Sigmoid colon (tissue), 7 donors: ENCODE data around the gene MAPRE2. TPM values are rescaled to one million over a fixed set of nuclear protein-coding genes. Genes with fewer than 3 reads are reported as not detected.
"Not testable (repeated sequence)": the region's sequence is repeated elsewhere in the genome, so short reads cannot be mapped to it uniquely, and the experiment has no call there.

Experiments used
- DNase-seq: peaks from one replicate; pipeline ENCODE4 v3.0.0-alpha.2; 2019
- H3K27ac ChIP-seq, 4 donors: fragments of 200-600 bp; sonication (generic); one replicate each; pipeline ENCODE4 v1.5.1; 2016 to 2019; ENCODE audit warnings: mild to moderate bottlenecking in 1 of 4
- H3K27me3 ChIP-seq, 3 donors: fragments of 200-600 bp; sonication (generic); one replicate each; pipeline ENCODE4 v1.5.1; 2019; ENCODE audit warnings: mild to moderate bottlenecking in 1 of 3
- H3K36me3 ChIP-seq, 4 donors: fragments of 200-600 bp; sonication (generic); one replicate each; pipeline ENCODE4 v1.5.1; 2016 to 2019
- H3K4me1 ChIP-seq, 4 donors: fragments of 200-600 bp; sonication (generic); one replicate each; pipeline ENCODE4 v1.5.1; 2017 to 2019
- H3K4me3 ChIP-seq, 4 donors: fragments of 200-600 bp; sonication (generic); one replicate each; pipeline ENCODE4 v1.5.1; 2017 to 2019; ENCODE audit warnings: mild to moderate bottlenecking in 2 of 4, moderate library complexity in 1 of 4
- H3K9me3 ChIP-seq, 4 donors: fragments of 200-600 bp in 3 of 4; sonication (generic) in 3 of 4; one replicate each; pipeline versions ENCODE4 v1.5.1 to v1.6.1; 2013 to 2019
- EP300 ChIP-seq, 4 donors: sonication (generic); formaldehyde crosslinking; IDR thresholded peaks; one replicate each; pipeline ENCODE4 v1.6.1; 2017; ENCODE audit warnings: antibody characterized with exemption in 4 of 4
- POLR2A ChIP-seq, 2 donors: fragments of 450-650 bp; IDR thresholded peaks; one replicate each; pipeline ENCODE4 v1.6.1; 2016; ENCODE audit warnings: antibody characterized with exemption in 2 of 2, mild to moderate bottlenecking in 2 of 2, moderate library complexity in 2 of 2
- POLR2AphosphoS5 ChIP-seq, 4 donors: sonication (generic); formaldehyde crosslinking; IDR thresholded peaks; one replicate each; pipeline ENCODE4 v1.6.1; 2017; ENCODE audit warnings: antibody characterized with exemption in 4 of 4
- WGBS, 2 donors: extraction: QIAGEN DNeasy Blood & Tissue Kit; methylation state at CpG; one replicate each; pipeline ENCODE4 v1.1.7; 2013; 5-methylcytosine and 5-hydroxymethylcytosine counted together
- intact Hi-C: fragments of 100-400 bp; cut with DNase I; formaldehyde crosslinking; loops from one replicate; pipeline ENCODE4 v1.15.1; 2023
- polyA plus RNA-seq, 3 donors: library from polyadenylated mRNA; stranded (reverse); fragments of 200-250 nt; gene quantifications; one replicate each; pipeline ENCODE4 v1.2.3, GENCODE V29; 2013
- total RNA-seq, 4 donors: library from RNA; depleted of rRNA; stranded (reverse); fragments of >200 nt; gene quantifications; one replicate each; pipeline ENCODE4 v1.1.0, GENCODE V29; 2016
- TF ChIP-seq, protein P1 (sequence below), 4 experiments: fragments of 450-650 bp in 3 of 4; fragments of 200-600 bp in 1 of 4; IDR thresholded peaks; one replicate each; pipeline ENCODE4 v1.5.1; 2016 to 2019; ENCODE audit warnings: antibody characterized with exemption in 4 of 4, mild to moderate bottlenecking in 3 of 4, moderate library complexity in 2 of 4
- donor health status: healthy with polysubstance abuse.
- donor health status: Bipolar disorder and iron deficiency.
- donor health status: healthy.

Gene MAPRE2
- total and polyA plus RNA-seq, 7 donors: 14.0 to 31.6 (median 21.0) TPM

GRCh38 chr18:35104391-35105051, 63.3 kb downstream of the MAPRE2 start:
- no peak for TF ChIP-seq POLR2A (IDR thresholded peaks at IDR 0.05)
- TF ChIP-seq, protein P1, sequence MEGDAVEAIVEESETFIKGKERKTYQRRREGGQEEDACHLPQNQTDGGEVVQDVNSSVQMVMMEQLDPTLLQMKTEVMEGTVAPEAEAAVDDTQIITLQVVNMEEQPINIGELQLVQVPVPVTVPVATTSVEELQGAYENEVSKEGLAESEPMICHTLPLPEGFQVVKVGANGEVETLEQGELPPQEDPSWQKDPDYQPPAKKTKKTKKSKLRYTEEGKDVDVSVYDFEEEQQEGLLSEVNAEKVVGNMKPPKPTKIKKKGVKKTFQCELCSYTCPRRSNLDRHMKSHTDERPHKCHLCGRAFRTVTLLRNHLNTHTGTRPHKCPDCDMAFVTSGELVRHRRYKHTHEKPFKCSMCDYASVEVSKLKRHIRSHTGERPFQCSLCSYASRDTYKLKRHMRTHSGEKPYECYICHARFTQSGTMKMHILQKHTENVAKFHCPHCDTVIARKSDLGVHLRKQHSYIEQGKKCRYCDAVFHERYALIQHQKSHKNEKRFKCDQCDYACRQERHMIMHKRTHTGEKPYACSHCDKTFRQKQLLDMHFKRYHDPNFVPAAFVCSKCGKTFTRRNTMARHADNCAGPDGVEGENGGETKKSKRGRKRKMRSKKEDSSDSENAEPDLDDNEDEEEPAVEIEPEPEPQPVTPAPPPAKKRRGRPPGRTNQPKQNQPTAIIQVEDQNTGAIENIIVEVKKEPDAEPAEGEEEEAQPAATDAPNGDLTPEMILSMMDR (IDR thresholded peaks at IDR 0.05): no peak
- TF ChIP-seq EP300 (IDR thresholded peaks at IDR 0.05): no peak
- TF ChIP-seq POLR2AphosphoS5 (IDR thresholded peaks at IDR 0.05): no peak
- Histone ChIP-seq H3K4me1 (no peaks in the 10 kb centered on the region), H3K36me3 (peaks cover 0 to 9% (median 0%) of the 10 kb centered on the region in 4 donors), H3K27me3 (no peaks in the 10 kb centered on the region), H3K4me3 (no peak overlapping the region), H3K9me3 (no peaks in the 10 kb centered on the region), H3K27ac (no peak overlapping the region)
- intact Hi-C loops: no loop called here
- DNase-seq: no peak
- WGBS, 2 donors: 95 to 98% methylated on average over 5 of the region's 5 CpGs

DNA sequence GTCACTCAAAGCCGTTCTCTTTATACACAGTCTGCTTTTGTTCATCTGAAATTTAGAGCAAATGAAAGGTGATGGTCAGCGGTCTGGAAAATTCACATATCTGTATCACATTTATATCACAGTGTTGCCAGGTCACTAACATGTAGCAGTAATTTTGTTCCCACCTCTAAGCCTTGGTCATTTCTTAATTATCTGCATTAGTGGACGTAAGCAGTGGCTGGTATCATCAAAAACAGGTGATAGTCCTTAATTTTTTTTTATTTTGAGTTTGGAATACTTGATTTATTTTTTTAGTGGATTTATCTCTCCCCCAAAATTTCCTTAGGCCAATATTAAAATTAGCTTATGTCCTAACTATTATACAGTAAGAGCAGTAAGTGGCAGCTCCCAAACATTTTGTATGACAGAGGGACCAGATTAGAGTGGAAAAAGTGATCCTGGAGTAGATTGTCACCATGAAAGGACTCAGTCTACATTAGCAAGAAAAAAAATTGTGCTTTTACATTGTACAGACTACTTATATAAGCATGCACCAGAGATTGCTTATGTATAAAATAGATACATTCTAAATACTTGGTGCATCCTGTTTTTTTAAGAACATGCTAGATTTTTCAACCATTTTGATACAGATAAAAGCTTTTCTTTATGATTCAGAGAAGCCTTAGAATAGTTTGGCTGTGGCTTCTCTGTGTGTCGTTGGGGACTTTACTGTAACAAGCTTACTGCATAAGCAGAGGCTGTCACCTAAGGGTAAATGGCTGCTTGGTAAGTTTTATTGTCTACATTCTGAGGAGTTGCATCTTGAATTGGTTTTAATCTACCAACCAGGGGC, 65.0 kb downstream of the MAPRE2 start:
- no peaks in the 10 kb centered on the region for H3K9me3 ChIP-seq
- no peaks in the 10 kb centered on the region for H3K4me1 ChIP-seq
- peaks cover 0 to 9% (median 0%) of the 10 kb centered on the region in 4 donors for H3K36me3 ChIP-seq
- H3K27me3 ChIP-seq: no peaks in the 10 kb centered on the region
- H3K27ac ChIP-seq: no peak overlapping the region
- WGBS, 2 donors: 81 to 86% methylated on average over 4 of the region's 4 CpGs
- H3K4me3 ChIP-seq: no peak overlapping the region
- intact Hi-C loops: no loop called here
- TF ChIP-seq EP300 (IDR thresholded peaks at IDR 0.05): no peak
- TF ChIP-seq POLR2A (IDR thresholded peaks at IDR 0.05): no peak
- no peak for TF ChIP-seq POLR2AphosphoS5 (IDR thresholded peaks at IDR 0.05)
- TF ChIP-seq, protein P1 (IDR thresholded peaks at IDR 0.05): no peak
- DNase-seq: no peak

GRCh38 chr18:35106845-35107148, 65.6 kb downstream of the MAPRE2 start:
- Histone ChIP-seq H3K27me3 (no peaks in the 10 kb centered on the region), H3K36me3 (peaks cover 0 to 9% (median 0%) of the 10 kb centered on the region in 4 donors), H3K4me1 (no peaks in the 10 kb centered on the region), H3K9me3 (no peaks in the 10 kb centered on the region), H3K4me3 (no peak overlapping the region), H3K27ac (no peak overlapping the region)
- intact Hi-C loops: no loop called here
- WGBS, 2 donors: 58 to 80% methylated on average over 2 of the region's 2 CpGs
- TF ChIP-seq, protein P1 (IDR thresholded peaks at IDR 0.05): no peak
- TF ChIP-seq POLR2A (IDR thresholded peaks at IDR 0.05): no peak
- no peak for TF ChIP-seq EP300 (IDR thresholded peaks at IDR 0.05)
- TF ChIP-seq POLR2AphosphoS5 (IDR thresholded peaks at IDR 0.05): no peak
- no peak for DNase-seq

DNA sequence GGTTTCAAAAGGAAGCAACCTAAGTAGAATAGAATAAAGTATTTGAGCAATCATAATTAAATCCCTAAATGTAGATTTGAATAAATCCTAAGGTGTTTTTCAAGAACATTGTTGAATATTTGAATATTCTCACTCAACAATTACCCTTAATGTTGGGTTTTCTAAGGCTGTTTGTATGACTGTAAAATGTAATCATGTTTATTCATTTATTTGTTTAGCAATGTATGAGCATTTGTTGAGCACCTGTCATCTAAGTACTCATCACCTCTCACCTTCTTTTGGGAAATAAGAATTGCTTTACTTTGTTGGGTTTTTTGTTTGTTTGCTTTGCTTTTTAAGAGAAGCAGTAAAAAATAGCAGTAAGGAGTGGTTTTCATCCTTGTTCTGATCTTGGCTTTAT, 66.0 kb downstream of the MAPRE2 start:
- H3K9me3 ChIP-seq: no peaks in the 10 kb centered on the region
- intact Hi-C loops: no loop called here
- H3K4me3 ChIP-seq: no peak overlapping the region
- H3K27me3 ChIP-seq: no peaks in the 10 kb centered on the region
- no peak for DNase-seq
- no peak overlapping the region for H3K27ac ChIP-seq
- TF ChIP-seq, protein P1 (IDR thresholded peaks at IDR 0.05): no peak
- no peak for TF ChIP-seq POLR2AphosphoS5 (IDR thresholded peaks at IDR 0.05)
- TF ChIP-seq POLR2A (IDR thresholded peaks at IDR 0.05): no peak
- TF ChIP-seq EP300 (IDR thresholded peaks at IDR 0.05): no peak
- H3K36me3 ChIP-seq: peaks cover 0 to 6% (median 0%) of the 10 kb centered on the region in 4 donors
- no peaks in the 10 kb centered on the region for H3K4me1 ChIP-seq

- H3K4me1 ChIP-seq, H3K4me3 ChIP-seq, DNase-seq, intact Hi-C loops, H3K27ac ChIP-seq, H3K36me3 ChIP-seq, H3K27me3 ChIP-seq, H3K9me3 ChIP-seq: not testable (repeated sequence)
- WGBS, 2 donors: 93 to 97% methylated on average over 1 of the region's 1 CpG
Measured at GRCh38 chr18:35108088-35108487, 66.9 kb downstream of the MAPRE2 start.
